ENCODE results near the gene CCDC174. TPM values are rescaled to one million over a fixed set of nuclear protein-coding genes. Genes with fewer than 3 reads are reported as not detected.

The CCDC174 gene
- total and polyA plus RNA-seq, 2 of the 4 experiments (the other 2 are of a cell fraction): 5.9 to 9.6 TPM

GRCh38 chr3:14678015-14678503 is 26.5 kb downstream of the CCDC174 start:
- dilution Hi-C loops (cut with HindIII; ENCODE audit: low sequenced_read_pairs, unreplicated experiment): no loop called here
- Histone ChIP-seq H3K27me3 (ENCODE audit: control insufficient read depth, insufficient read depth, low read length) (no peaks in the 10 kb centered on the region), H4K5ac (ENCODE audit: low read depth, low read length) (no peak overlapping the region), H2AFZ (replicated peaks; ENCODE audit: low read length, poor library complexity) (no peak overlapping the region), H3K4me1 (ENCODE audit: control insufficient read depth, insufficient read depth, low read length) (no peaks in the 10 kb centered on the region), H3K79me1 (ENCODE audit: low read depth in 1 of 2, low read length in 2 of 2) (no peaks in the 10 kb centered on the region), H3K18ac (ENCODE audit: low read depth, low read length) (no peak overlapping the region), H3K4me2 (ENCODE audit: low read depth, low read length) (no peak overlapping the region), H3K36me3 (ENCODE audit: control insufficient read depth, insufficient read depth, low read length) (no peaks in the 10 kb centered on the region), H2BK15ac (ENCODE audit: low read depth, low read length) (no peak overlapping the region), H4K20me1 (ENCODE audit: insufficient read depth, low read length) (no peaks in the 10 kb centered on the region), H2AK9ac (replicated peaks; ENCODE audit: low read depth, low read length, poor library complexity) (no peak overlapping the region), H3K9me1 (ENCODE audit: insufficient read depth, low read length) (peaks cover 4% of the 10 kb centered on the region; the same call in 1 of the 2 replicates), H3K23ac (ENCODE audit: low read depth, low read length) (no peak overlapping the region), H2BK5ac (ENCODE audit: low read depth, low read length, poor library complexity, severe bottlenecking) (no peak overlapping the region), H2BK120ac (ENCODE audit: low read depth, low read length) (no peak overlapping the region), H3K27ac (ENCODE audit: insufficient read depth, low read length) (no peak overlapping the region), H3K56ac (ENCODE audit: extremely low read depth, insufficient read depth, low read length) (no peak overlapping the region), H3K9me3 (ENCODE audit: control insufficient read depth, insufficient read depth, low read length) (no peaks in the 10 kb centered on the region; the same call in 1 of the 2 replicates), H4K91ac (ENCODE audit: insufficient read depth, low read depth, low read length) (no peak overlapping the region), H3K14ac (replicated peaks; ENCODE audit: low read depth, low read length) (no peak overlapping the region), H3K9ac (ENCODE audit: low read depth, low read length) (no peak overlapping the region), H2BK20ac (ENCODE audit: low read depth, low read length) (no peak overlapping the region), H3K4me3 (ENCODE audit: insufficient read depth, low read depth, low read length) (no peak overlapping the region), H4K8ac (ENCODE audit: low read depth in 2 of 2, low read length in 2 of 2) (no peak overlapping the region), H2AK5ac (ENCODE audit: low read depth, low read length) (no peak overlapping the region), H3K4ac (ENCODE audit: low read depth, low read length) (no peak overlapping the region)
- in situ Hi-C loops (cut with MboI; ENCODE audit: low sequenced_read_pairs): no loop called here
- intact Hi-C loops (cut with micrococcal nuclease): no loop called here
- DNase-seq (no peak), ATAC-seq (ENCODE audit: low read depth) (no peak)
- no TSS peak for BruUV-seq (replicated peaks)
- POLR2A ChIA-PET (ENCODE audit: unreplicated experiment): no interaction called here
- TF ChIP-seq RCOR1 (IDR thresholded peaks at IDR 0.05; ENCODE audit: insufficient replicate concordance, low read length) (no peak), FOS (IDR thresholded peaks at IDR 0.05; ENCODE audit: low read depth, low read length) (no peak), CTCF (conservative IDR thresholded peaks at IDR 0.05; ENCODE audit: low read depth, low read length) (no peak), MXI1 (IDR thresholded peaks at IDR 0.05; ENCODE audit: borderline replicate concordance, low read depth, low read length) (no peak), MAZ (IDR thresholded peaks at IDR 0.05; ENCODE audit: borderline replicate concordance, low read depth, low read length) (no peak), RFX5 (IDR thresholded peaks at IDR 0.05; ENCODE audit: low read depth, low read length) (no peak), SMC3 (IDR thresholded peaks at IDR 0.05; ENCODE audit: low read depth, low read length) (no peak), CEBPB (IDR thresholded peaks at IDR 0.05; ENCODE audit: low read depth, low read length) (no peak), POLR2A (IDR thresholded peaks at IDR 0.05; ENCODE audit: low read depth, low read length) (no peak), RAD21 (IDR thresholded peaks at IDR 0.05; ENCODE audit: low read length) (no peak), CHD1 (IDR thresholded peaks at IDR 0.05; ENCODE audit: low read depth, low read length) (no peak), NFE2L2 (IDR thresholded peaks at IDR 0.05; ENCODE audit: low read depth, low read length) (no peak), MAFK (IDR thresholded peaks at IDR 0.05; ENCODE audit: low read depth, low read length) (no peak)
- TF ChIP-seq, protein P1, sequence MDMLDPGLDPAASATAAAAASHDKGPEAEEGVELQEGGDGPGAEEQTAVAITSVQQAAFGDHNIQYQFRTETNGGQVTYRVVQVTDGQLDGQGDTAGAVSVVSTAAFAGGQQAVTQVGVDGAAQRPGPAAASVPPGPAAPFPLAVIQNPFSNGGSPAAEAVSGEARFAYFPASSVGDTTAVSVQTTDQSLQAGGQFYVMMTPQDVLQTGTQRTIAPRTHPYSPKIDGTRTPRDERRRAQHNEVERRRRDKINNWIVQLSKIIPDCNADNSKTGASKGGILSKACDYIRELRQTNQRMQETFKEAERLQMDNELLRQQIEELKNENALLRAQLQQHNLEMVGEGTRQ (IDR thresholded peaks at IDR 0.05; ENCODE audit: low read depth, low read length): no peak
- 73% methylated on average over 2 of the region's 7 CpGs; no CpG with 5 or more reads in 1 of the 2 experiments for WGBS, 2 experiments (ENCODE audit: extremely low coverage in 2 of 2, insufficient read length in 1 of 2)
- CTCF ChIA-PET: interaction anchor here (1.0 to 5.5 kb wide), 2 partner anchors 27 to 243 kb away, joined by 3 to 30 read pairs; partner anchors contain the start of gene CCDC174

Data from IMR-90 (cell line).